ENCODE measurements around the gene PARP4. TPM values are rescaled to one million over a fixed set of nuclear protein-coding genes. Genes with fewer than 3 reads are reported as not detected.
"Not testable (repeated sequence)": the region's sequence is repeated elsewhere in the genome, so short reads cannot be mapped to it uniquely, and the experiment has no call there.

Gene PARP4
- total and polyA plus RNA-seq, 2 donors (not counting 1 experiment from before 2014, with no cell fraction given), result 22.2 to 88.8 TPM

- H3K9ac ChIP-seq (ENCODE audit: low read length), result no peak overlapping the region
- DNase-seq, result no peak
- 100% methylated on average over 2 of the region's 4 CpGs for WGBS (ENCODE audit: insufficient coverage)
- no peak overlapping the region for H3K4me3 Mint-ChIP-seq
- no peaks in the 10 kb centered on the region for H3K9me3 ChIP-seq (ENCODE audit: control extremely low read depth in 1 of 3, control insufficient read depth in 2 of 3, insufficient read depth in 1 of 3, low read length in 2 of 3)
- ATAC-seq (ENCODE audit: low read depth), result no peak
- TF ChIP-seq CTCF (IDR thresholded peaks at IDR 0.05), result no peak
- no peak for TF ChIP-seq EZH2 (IDR thresholded peaks at IDR 0.05; ENCODE audit: borderline replicate concordance, insufficient read depth, low read depth, low read length, poor library complexity, severe bottlenecking)
- peaks cover 7 to 71% of the 10 kb centered on the region in 2 experiments for H3K36me3 ChIP-seq (replicated peaks in 1 of 2; ENCODE audit: control extremely low read depth in 1 of 2, control insufficient read depth in 1 of 2, extremely low read depth in 1 of 2, insufficient read depth in 2 of 2, low read length in 1 of 2)
- H3K79me2 ChIP-seq (ENCODE audit: control insufficient read depth, insufficient read depth, low read length), result no peaks in the 10 kb centered on the region
- no peaks in the 10 kb centered on the region for H3K4me1 Mint-ChIP-seq
- H3K4me1 ChIP-seq (ENCODE audit: control insufficient read depth in 2 of 2, insufficient read depth in 2 of 2, low read length in 2 of 2), result no peaks in the 10 kb centered on the region
- H3K27ac Mint-ChIP-seq, result no peak overlapping the region
- H3K27me3 Mint-ChIP-seq, result no peaks in the 10 kb centered on the region
- H4K20me1 ChIP-seq (ENCODE audit: control insufficient read depth, insufficient read depth, low read length, poor library complexity, severe bottlenecking), result no peaks in the 10 kb centered on the region
- no peak overlapping the region for H3K4me2 ChIP-seq (replicated peaks; ENCODE audit: low read depth, low read length, poor library complexity, severe bottlenecking)
- H3K27ac ChIP-seq (ENCODE audit: low read length in 2 of 2), result no peak overlapping the region
- no peaks in the 10 kb centered on the region for H3K9me3 Mint-ChIP-seq (ENCODE audit: insufficient read depth)
- no peak overlapping the region for H2AFZ ChIP-seq (ENCODE audit: insufficient read depth, low read depth, low read length, poor library complexity, severe bottlenecking)
- no peaks in the 10 kb centered on the region for H3K27me3 ChIP-seq (replicated peaks in 1 of 4; ENCODE audit: control extremely low read depth in 1 of 4, control insufficient read depth in 3 of 4, insufficient read depth in 4 of 4, low read length in 3 of 4)
- ChIA-PET CTCF (no interaction called here), POLR2A (no interaction called here)
- intact Hi-C loops (cut with micrococcal nuclease), result no loop called here
- no peak overlapping the region for H3K4me3 ChIP-seq (ENCODE audit: control extremely low read depth in 1 of 5, extremely low read depth in 1 of 5, insufficient read depth in 1 of 5, low read depth in 2 of 5, low read length in 4 of 5)
Measured at GRCh38 chr13:24443366-24443765, 69.2 kb downstream of the PARP4 start.

- 100% methylated on average over 2 of the region's 3 CpGs for WGBS (ENCODE audit: insufficient coverage)
- not testable (repeated sequence) for H3K9ac ChIP-seq (ENCODE audit: low read length); H3K27ac Mint-ChIP-seq
Measured at GRCh38 chr13:24426045-24426444, 86.5 kb downstream of the PARP4 start.

GRCh38 chr13:24419668-24420067, 92.9 kb downstream of the PARP4 start:
- peaks cover 0 to 25% of the 10 kb centered on the region in 2 experiments for H3K36me3 ChIP-seq (replicated peaks in 1 of 2; ENCODE audit: control extremely low read depth in 1 of 2, control insufficient read depth in 1 of 2, extremely low read depth in 1 of 2, insufficient read depth in 2 of 2, low read length in 1 of 2)
- H3K27me3 Mint-ChIP-seq; DNase-seq; H3K4me3 Mint-ChIP-seq; H3K4me1 ChIP-seq (ENCODE audit: control insufficient read depth in 2 of 2, insufficient read depth in 2 of 2, low read length in 2 of 2); POLR2A ChIA-PET; H3K9ac ChIP-seq (ENCODE audit: low read length); H3K79me2 ChIP-seq (ENCODE audit: control insufficient read depth, insufficient read depth, low read length); H3K4me2 ChIP-seq (replicated peaks; ENCODE audit: low read depth, low read length, poor library complexity, severe bottlenecking); H4K20me1 ChIP-seq (ENCODE audit: control insufficient read depth, insufficient read depth, low read length, poor library complexity, severe bottlenecking); H2AFZ ChIP-seq (ENCODE audit: insufficient read depth, low read depth, low read length, poor library complexity, severe bottlenecking); H3K9me3 ChIP-seq (ENCODE audit: control extremely low read depth in 1 of 3, control insufficient read depth in 2 of 3, insufficient read depth in 1 of 3, low read length in 2 of 3); intact Hi-C loops (cut with micrococcal nuclease); H3K27ac Mint-ChIP-seq; H3K4me3 ChIP-seq (ENCODE audit: control extremely low read depth in 1 of 5, extremely low read depth in 1 of 5, insufficient read depth in 1 of 5, low read depth in 2 of 5, low read length in 4 of 5); H3K27me3 ChIP-seq (replicated peaks in 1 of 4; ENCODE audit: control extremely low read depth in 1 of 4, control insufficient read depth in 3 of 4, insufficient read depth in 4 of 4, low read length in 3 of 4); H3K27ac ChIP-seq (ENCODE audit: low read length in 2 of 2); H3K4me1 Mint-ChIP-seq; CTCF ChIA-PET; H3K9me3 Mint-ChIP-seq (ENCODE audit: insufficient read depth); ATAC-seq (ENCODE audit: low read depth): not testable (repeated sequence)
- 93% methylated on average over 6 of the region's 6 CpGs for WGBS (ENCODE audit: insufficient coverage)

More at GRCh38 chr13:24426045-24426444, 86.5 kb downstream of the PARP4 start:
- CTCF ChIA-PET; H3K27me3 Mint-ChIP-seq; H3K4me3 Mint-ChIP-seq; H4K20me1 ChIP-seq (ENCODE audit: control insufficient read depth, insufficient read depth, low read length, poor library complexity, severe bottlenecking); H3K4me2 ChIP-seq (replicated peaks; ENCODE audit: low read depth, low read length, poor library complexity, severe bottlenecking); H2AFZ ChIP-seq (ENCODE audit: insufficient read depth, low read depth, low read length, poor library complexity, severe bottlenecking); H3K9me3 Mint-ChIP-seq (ENCODE audit: insufficient read depth); H3K4me3 ChIP-seq (ENCODE audit: control extremely low read depth in 1 of 5, extremely low read depth in 1 of 5, insufficient read depth in 1 of 5, low read depth in 2 of 5, low read length in 4 of 5); intact Hi-C loops (cut with micrococcal nuclease); H3K4me1 Mint-ChIP-seq; H3K79me2 ChIP-seq (ENCODE audit: control insufficient read depth, insufficient read depth, low read length); POLR2A ChIA-PET; ATAC-seq (ENCODE audit: low read depth); DNase-seq; H3K27me3 ChIP-seq (replicated peaks in 1 of 4; ENCODE audit: control extremely low read depth in 1 of 4, control insufficient read depth in 3 of 4, insufficient read depth in 4 of 4, low read length in 3 of 4); H3K27ac ChIP-seq (ENCODE audit: low read length in 2 of 2); H3K9me3 ChIP-seq (ENCODE audit: control extremely low read depth in 1 of 3, control insufficient read depth in 2 of 3, insufficient read depth in 1 of 3, low read length in 2 of 3); H3K4me1 ChIP-seq (ENCODE audit: control insufficient read depth in 2 of 2, insufficient read depth in 2 of 2, low read length in 2 of 2): not testable (repeated sequence)
- peaks cover 3 to 40% of the 10 kb centered on the region in 2 experiments for H3K36me3 ChIP-seq (replicated peaks in 1 of 2; ENCODE audit: control extremely low read depth in 1 of 2, control insufficient read depth in 1 of 2, extremely low read depth in 1 of 2, insufficient read depth in 2 of 2, low read length in 1 of 2)
